ENCODE measurements around the gene GPR153. TPM values are rescaled to one million over a fixed set of nuclear protein-coding genes. Genes with fewer than 3 reads are reported as not detected.
A peak's percentile ranks its signal among the peaks of the same experiment; 100 is the strongest.
"Not testable (repeated sequence)": the region's sequence is repeated elsewhere in the genome, so short reads cannot be mapped to it uniquely, and the experiment has no call there.

The GPR153 gene
- total RNA-seq, 1 donor from 2014 or later = 16.6 TPM

DNA sequence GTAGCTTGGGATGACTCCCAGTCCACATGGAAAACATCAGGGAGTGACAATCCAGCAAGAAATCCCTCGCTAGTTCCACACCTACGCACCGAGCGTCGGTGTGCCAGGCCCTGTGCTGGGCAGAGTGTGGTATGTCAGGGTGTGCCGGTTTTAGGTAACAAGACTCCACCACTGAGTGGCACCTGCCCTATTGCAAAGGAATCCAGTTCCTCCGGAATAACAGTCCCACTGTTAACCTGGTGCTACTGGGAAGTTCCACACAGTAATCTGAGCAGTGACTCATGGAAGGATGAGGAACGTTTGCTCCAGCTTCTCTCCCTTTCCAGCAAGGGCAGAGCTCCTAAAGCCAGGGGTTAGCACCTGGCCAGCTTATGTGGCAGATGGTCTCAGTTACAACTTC is 40.7 kb downstream of the GPR153 start:
- Histone ChIP-seq H3K36me3 (peaks cover 36% of the 10 kb centered on the region), H3K27me3 (ENCODE audit: low read depth) (no peaks in the 10 kb centered on the region), H3K9me3 (no peaks in the 10 kb centered on the region), H3K4me1 (peaks cover 7% of the 10 kb centered on the region), H3K4me3 (no peak overlapping the region), H3K27ac (no peak overlapping the region)
- ATAC-seq = peak; percentile 52 to 80
- DNase-seq = no peak
- intact Hi-C loops (cut with DNase I) = no loop called here
- TF ChIP-seq, protein P1, sequence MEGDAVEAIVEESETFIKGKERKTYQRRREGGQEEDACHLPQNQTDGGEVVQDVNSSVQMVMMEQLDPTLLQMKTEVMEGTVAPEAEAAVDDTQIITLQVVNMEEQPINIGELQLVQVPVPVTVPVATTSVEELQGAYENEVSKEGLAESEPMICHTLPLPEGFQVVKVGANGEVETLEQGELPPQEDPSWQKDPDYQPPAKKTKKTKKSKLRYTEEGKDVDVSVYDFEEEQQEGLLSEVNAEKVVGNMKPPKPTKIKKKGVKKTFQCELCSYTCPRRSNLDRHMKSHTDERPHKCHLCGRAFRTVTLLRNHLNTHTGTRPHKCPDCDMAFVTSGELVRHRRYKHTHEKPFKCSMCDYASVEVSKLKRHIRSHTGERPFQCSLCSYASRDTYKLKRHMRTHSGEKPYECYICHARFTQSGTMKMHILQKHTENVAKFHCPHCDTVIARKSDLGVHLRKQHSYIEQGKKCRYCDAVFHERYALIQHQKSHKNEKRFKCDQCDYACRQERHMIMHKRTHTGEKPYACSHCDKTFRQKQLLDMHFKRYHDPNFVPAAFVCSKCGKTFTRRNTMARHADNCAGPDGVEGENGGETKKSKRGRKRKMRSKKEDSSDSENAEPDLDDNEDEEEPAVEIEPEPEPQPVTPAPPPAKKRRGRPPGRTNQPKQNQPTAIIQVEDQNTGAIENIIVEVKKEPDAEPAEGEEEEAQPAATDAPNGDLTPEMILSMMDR (IDR thresholded peaks at IDR 0.05) = no peak

DNA sequence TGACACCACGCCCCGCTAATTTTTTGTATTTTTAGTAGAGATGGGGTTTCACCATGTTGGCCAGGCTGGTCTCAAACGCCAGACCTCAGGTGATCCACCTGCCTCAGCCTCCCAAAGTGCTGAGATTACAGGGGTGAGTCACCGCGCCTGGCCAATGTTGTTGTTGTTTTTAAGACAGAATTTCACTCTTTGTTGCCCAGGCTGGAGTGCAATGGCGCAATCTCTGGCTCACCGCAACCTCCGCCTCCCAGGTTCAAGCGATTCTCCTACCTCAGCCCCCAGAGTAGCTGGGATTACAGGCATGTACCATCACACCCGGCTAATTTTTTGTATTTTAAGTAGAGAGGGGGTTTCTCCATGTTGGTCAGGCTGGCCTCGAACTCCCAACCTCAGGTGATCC is 41.3 kb downstream of the GPR153 start:
- intact Hi-C loops (cut with DNase I); ATAC-seq; H3K4me1 ChIP-seq; DNase-seq; H3K9me3 ChIP-seq; H3K4me3 ChIP-seq; H3K27ac ChIP-seq; H3K27me3 ChIP-seq (ENCODE audit: low read depth): not testable (repeated sequence)
- H3K36me3 ChIP-seq = peaks cover 30% of the 10 kb centered on the region

DNA sequence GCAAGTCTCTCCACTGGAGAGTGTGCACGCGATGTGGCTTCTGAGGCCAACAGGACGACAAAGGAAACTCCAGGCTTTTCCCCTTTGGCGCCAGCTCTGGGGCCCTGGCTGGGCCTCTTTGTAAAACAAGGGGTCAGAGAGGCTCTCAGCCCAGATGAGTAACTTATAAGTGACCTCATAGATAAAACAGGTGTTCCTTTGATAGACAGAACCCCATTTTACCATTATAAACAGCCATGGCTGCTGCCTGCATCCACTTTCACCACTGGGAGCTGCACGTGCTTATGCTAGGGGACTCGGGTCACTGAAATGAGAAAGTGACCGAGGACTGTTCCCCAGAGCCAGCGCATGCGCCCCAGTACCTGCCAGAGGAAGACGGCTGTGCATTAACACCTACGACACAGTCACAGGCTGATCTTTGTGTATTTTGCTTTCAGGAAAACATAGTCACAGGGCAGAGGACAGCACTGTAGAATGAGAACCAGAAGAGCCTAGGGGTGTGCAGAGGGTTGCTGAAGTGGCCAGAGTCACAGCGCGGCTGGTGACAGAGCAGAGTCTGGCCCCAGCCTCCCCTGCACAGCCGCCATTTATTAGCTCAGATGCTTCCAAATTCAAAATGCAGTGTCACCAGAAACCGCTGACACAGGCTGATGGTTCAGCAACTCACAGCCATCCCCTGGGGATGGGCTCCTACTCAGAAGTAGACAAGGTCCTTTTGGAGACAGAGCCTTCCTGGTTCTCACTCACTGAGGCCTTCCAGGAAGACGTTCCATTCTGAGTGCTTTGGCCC is 42.3 kb downstream of the GPR153 start:
- Histone ChIP-seq H3K27me3 (ENCODE audit: low read depth) (no peaks in the 10 kb centered on the region), H3K9me3 (no peaks in the 10 kb centered on the region), H3K4me1 (peaks cover 7% of the 10 kb centered on the region), H3K36me3 (peaks cover 19% of the 10 kb centered on the region), H3K4me3 (no peak overlapping the region), H3K27ac (no peak overlapping the region)
- DNase-seq (no peak), ATAC-seq (peak; percentile 5 to 45)
- TF ChIP-seq, protein P1 (IDR thresholded peaks at IDR 0.05) = no peak
- intact Hi-C loops (cut with DNase I) = no loop called here

DNA sequence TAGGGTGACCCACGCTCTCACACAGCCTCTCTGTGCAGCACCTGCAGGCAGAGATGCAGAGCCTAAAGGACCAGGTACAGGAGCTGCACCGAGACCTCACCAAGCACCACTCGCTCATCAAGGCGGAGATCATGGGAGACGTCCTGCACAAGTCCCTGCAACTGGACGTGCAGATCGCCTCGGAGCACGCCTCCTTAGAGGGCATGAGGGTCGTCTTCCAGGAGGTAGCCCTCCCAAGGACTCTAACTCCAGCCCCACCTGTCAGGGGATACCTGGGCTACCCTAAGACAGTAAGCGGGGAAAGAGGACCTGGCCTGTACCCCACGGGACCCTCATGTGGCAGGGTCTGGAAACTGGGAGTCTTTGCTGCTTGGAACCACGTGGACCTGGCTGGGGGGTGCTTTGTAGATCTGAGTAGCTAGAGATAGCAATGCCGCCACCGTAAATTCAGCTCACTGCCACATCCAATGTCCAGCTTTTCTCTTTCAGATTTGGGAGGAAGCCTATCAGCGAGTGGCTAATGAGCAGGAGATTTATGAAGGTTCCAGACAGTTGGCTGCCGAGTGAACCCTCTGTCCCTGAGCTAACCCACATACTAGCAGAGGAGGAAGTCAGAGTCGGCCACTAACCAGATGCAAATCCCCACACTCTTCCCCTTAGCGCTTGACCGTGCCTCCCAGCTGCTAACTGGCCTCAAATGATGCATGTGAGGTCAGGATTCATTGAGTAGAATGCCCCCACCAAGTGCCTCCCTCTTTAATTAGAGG is 48.5 kb downstream of the GPR153 start:
- Histone ChIP-seq H3K27me3 (ENCODE audit: low read depth) (peaks cover 9% of the 10 kb centered on the region), H3K36me3 (no peaks in the 10 kb centered on the region), H3K27ac (no peak overlapping the region), H3K4me1 (peaks cover 14% of the 10 kb centered on the region), H3K9me3 (no peaks in the 10 kb centered on the region), H3K4me3 (no peak overlapping the region)
- intact Hi-C loops (cut with DNase I) = no loop called here
- no peak for ATAC-seq
- TF ChIP-seq, protein P1 (IDR thresholded peaks at IDR 0.05) = no peak
- DNase-seq = no peak

DNA sequence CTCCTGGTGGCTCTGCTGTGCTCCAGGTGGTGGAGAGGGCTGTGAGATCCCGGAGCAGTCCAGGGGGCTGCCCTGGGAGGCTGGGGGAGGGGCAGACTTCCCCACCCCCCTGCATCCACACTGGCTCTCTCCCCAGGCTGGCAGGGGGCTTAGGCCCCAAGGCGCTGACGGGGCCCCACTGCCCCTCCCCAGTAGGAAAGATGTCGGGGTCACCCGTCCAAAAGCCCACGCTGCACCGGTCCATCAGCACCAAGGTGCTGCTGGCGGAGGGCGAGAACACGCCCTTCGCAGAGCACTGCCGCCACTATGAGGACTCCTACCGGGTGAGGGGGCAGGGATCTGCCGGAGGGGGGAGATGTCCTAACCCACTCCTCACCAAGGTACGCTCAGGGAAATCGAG is 49.2 kb downstream of the GPR153 start:
- H3K36me3 ChIP-seq = no peaks in the 10 kb centered on the region
- peaks cover 16% of the 10 kb centered on the region for H3K4me1 ChIP-seq
- ATAC-seq (no peak), DNase-seq (no peak)
- H3K27ac ChIP-seq = no peak overlapping the region
- H3K4me3 ChIP-seq = no peak overlapping the region
- peaks cover 14% of the 10 kb centered on the region for H3K27me3 ChIP-seq (ENCODE audit: low read depth)
- intact Hi-C loops (cut with DNase I) = no loop called here
- TF ChIP-seq, protein P1 (IDR thresholded peaks at IDR 0.05) = no peak
- no peaks in the 10 kb centered on the region for H3K9me3 ChIP-seq
